ENCODE measurements around the gene MALSU1.

MALSU1 gene

DNA sequence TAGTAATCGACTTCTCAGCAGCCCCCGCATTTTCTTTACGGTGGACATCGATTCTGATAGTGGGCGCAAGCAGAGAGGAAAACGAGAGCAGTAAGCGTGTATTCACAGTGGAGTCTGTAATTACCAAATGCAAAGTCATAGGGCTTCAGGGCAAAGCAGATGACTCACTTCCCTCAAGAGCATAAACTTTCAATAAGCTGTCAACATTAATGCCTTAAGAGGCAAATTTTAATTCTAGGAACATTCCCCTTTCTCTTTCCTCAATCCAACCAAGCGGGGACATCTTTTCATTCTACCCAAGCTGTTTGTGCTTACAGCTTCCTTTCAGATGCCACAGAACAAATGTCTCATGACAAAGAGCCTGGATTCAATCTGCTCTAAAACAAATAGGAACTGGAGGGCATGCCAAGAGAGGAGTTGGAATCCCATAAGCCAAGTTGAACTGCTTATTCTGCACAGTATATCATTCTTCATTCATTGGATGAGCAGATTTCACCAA, 48.6 kb downstream of the MALSU1 start:
- TF ChIP-seq, protein P1, sequence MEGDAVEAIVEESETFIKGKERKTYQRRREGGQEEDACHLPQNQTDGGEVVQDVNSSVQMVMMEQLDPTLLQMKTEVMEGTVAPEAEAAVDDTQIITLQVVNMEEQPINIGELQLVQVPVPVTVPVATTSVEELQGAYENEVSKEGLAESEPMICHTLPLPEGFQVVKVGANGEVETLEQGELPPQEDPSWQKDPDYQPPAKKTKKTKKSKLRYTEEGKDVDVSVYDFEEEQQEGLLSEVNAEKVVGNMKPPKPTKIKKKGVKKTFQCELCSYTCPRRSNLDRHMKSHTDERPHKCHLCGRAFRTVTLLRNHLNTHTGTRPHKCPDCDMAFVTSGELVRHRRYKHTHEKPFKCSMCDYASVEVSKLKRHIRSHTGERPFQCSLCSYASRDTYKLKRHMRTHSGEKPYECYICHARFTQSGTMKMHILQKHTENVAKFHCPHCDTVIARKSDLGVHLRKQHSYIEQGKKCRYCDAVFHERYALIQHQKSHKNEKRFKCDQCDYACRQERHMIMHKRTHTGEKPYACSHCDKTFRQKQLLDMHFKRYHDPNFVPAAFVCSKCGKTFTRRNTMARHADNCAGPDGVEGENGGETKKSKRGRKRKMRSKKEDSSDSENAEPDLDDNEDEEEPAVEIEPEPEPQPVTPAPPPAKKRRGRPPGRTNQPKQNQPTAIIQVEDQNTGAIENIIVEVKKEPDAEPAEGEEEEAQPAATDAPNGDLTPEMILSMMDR (IDR thresholded peaks at IDR 0.05; ENCODE audit: insufficient read depth, low read depth, low read length, missing control alignments), result no peak
- no peak overlapping the region for H3K4me3 ChIP-seq (ENCODE audit: low read length)
- DNase-seq (ENCODE audit: low read depth), result peak; percentile 88

DNA sequence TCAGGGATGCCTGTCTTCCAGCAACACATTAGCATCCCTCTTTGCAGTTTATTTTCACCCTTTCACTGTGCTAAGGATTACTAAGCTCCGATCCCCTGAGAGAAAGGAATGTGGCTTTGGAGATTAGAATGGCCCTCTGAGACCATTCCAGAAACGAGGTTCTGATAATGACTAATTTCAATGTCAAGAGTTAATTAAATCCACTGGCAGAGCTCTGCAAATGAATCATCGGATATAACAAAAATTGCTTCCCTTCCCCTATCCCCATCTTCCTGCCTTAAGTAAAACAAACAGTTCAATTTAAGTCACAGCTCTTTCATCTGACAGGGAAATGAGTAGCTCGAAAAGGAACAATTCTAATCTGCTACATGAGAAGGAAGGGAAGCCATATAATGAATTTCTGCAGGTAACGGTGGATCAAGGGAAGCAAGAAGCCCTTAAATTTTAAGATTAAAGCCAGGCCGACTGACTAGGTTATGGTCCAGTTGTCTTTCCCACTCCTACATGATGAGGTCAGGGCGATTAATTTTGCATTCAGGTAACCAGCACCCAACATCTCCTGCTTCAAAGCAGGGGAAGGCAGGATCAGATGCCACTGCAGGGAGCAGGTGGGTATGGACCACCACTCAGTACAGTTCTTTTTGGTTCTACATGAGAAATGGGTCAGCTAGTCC, 50.5 kb downstream of the MALSU1 start:
- no peak overlapping the region for H3K4me3 ChIP-seq (ENCODE audit: low read length)
- DNase-seq (ENCODE audit: low read depth), result peak; percentile 52
- TF ChIP-seq, protein P1 (IDR thresholded peaks at IDR 0.05; ENCODE audit: insufficient read depth, low read depth, low read length, missing control alignments), result no peak

DNA sequence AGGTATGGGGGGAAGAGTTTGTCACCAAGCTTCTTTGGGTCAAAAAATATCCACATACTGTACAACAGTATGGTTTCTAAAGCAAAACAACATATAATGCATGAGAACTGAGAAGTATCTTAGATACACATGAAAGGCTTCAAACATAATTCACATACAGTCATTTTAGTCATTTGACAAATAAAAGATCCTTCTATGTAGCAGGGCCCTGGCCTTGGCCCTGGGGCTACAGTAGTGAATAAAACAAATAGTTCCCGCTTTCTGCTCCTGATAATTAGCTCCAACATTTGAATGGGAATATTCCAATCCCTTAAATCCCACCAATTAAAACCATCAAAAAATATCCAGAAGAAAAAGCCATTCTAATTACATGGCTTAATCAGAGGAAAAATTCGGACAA, 51.3 kb downstream of the MALSU1 start:
- no peak overlapping the region for H3K4me3 ChIP-seq (ENCODE audit: low read length)
- DNase-seq (ENCODE audit: low read depth), result no peak
- TF ChIP-seq, protein P1 (IDR thresholded peaks at IDR 0.05; ENCODE audit: insufficient read depth, low read depth, low read length, missing control alignments), result no peak

DNA sequence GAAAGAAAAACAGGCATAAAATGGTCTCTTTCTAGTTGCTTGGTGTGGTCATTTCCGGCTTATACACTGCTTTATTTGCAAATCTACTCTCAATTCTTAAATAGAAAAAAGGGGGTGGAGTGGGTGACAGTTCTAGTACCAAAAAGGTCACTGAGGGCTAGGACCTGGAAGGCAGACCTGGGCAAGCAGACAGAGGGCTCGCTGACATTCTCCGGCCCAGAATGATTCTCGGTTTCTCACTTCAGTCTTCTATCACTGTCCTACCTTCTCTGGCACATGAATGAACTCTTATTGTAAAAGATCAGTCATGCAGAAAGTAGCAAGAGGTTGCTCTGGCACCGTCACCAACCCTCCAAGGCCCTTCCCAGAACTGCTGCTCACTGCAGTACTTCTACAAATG, 54.0 kb downstream of the MALSU1 start:
- TF ChIP-seq, protein P1 (IDR thresholded peaks at IDR 0.05; ENCODE audit: insufficient read depth, low read depth, low read length, missing control alignments), result no peak
- H3K4me3 ChIP-seq (ENCODE audit: low read length), result no peak overlapping the region
- no peak for DNase-seq (ENCODE audit: low read depth)

DNA sequence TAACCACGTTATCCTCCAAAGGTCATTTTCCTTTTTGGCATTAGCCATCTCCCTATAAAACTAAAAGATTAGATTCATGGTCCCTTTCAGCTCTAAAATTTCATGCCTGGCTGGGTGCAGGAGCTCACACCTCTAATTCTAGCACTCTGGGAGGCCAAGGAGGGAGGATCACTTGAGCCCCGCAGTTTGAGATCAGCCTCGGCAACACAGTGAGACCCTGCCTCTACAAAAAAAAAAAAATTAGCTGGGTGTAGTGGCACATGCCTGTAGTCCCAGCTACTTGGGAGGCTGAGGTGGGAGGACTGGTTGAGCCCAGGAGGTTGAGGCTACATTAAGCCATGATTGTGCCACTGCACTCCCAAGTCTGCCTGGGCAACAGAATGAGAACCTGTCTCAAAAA, 57.0 kb downstream of the MALSU1 start:
- TF ChIP-seq, protein P1 (IDR thresholded peaks at IDR 0.05; ENCODE audit: insufficient read depth, low read depth, low read length, missing control alignments), result no peak
- DNase-seq (ENCODE audit: low read depth), result no peak
- no peak overlapping the region for H3K4me3 ChIP-seq (ENCODE audit: low read length)

DNA sequence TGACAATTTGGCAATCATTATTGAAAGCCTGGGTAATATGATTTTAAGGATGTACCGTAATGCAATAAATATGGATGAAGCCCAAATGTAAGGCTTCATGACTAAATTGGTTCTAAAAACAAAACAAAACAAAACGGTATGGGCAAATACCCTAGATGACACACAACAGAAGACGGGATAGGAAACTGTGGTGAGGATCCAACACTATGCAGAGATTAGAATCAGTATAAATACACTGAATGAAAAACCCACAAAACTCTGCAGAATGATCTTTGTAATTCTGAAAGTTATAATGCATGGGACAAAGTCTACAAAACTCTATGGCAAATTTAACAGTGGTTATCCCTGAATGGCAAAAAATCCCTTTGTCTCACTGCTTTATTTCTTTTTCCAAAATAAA, 57.6 kb downstream of the MALSU1 start:
- no peak overlapping the region for H3K4me3 ChIP-seq (ENCODE audit: low read length)
- TF ChIP-seq, protein P1 (IDR thresholded peaks at IDR 0.05; ENCODE audit: insufficient read depth, low read depth, low read length, missing control alignments), result no peak
- no peak for DNase-seq (ENCODE audit: low read depth)
